HEK293T (cell line): ENCODE measurements around the gene PDXP.

Experiments used
- BHLHE40 ChIP-seq: fragments of 450-650 bp; IDR thresholded peaks from 2 replicates; pipeline ENCODE4 v1.6.1; 2016; ENCODE audit warnings: mild to moderate bottlenecking, moderate library complexity, borderline replicate concordance
- FOXK2 ChIP-seq: fragments of 450-650 bp; IDR thresholded peaks from 2 replicates; pipeline ENCODE4 v1.6.1; 2016; ENCODE audit warnings: mild to moderate bottlenecking
- FOXM1 ChIP-seq: fragments of 450-650 bp; IDR thresholded peaks from 2 replicates; pipeline ENCODE4 v1.6.1; 2017; ENCODE audit warnings: mild to moderate bottlenecking, borderline replicate concordance
- L3MBTL2 ChIP-seq: fragments of 450-650 bp; conservative IDR thresholded peaks from 2 replicates; pipeline ENCODE4 v1.6.1; 2016; ENCODE audit warnings: mild to moderate bottlenecking
- SUZ12 ChIP-seq: fragments of 450-650 bp; IDR thresholded peaks from 2 replicates; pipeline ENCODE4 v1.6.1; 2016; ENCODE audit warnings: mild to moderate bottlenecking
- TF ChIP-seq, protein P1 (sequence below): fragments of 450-650 bp; IDR thresholded peaks from 2 replicates; pipeline ENCODE4 v1.6.1; 2016

DNA sequence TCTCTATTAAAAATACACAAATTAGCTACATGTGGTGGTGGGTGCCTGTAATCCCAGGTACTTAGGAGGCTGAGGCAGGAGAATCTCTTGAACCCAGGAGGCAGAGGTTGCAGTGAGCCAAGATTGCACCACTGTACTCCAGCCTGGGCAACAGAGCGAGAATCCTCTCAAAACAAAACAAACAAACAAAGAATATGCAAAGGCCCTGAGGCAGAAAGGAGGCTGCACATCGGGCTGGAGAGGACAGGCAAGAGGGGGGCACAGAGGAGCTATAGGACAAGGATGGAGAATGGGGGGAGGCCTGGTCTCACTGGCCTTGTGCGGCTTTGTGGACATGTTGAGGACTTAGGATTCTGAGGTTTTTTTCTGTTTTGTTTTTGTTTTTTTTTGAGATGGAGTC is 46.7 kb downstream of the PDXP start:
- TF ChIP-seq SUZ12 (no peak), L3MBTL2 (no peak), BHLHE40 (no peak), FOXK2 (no peak), FOXM1 (no peak)
- TF ChIP-seq, protein P1, sequence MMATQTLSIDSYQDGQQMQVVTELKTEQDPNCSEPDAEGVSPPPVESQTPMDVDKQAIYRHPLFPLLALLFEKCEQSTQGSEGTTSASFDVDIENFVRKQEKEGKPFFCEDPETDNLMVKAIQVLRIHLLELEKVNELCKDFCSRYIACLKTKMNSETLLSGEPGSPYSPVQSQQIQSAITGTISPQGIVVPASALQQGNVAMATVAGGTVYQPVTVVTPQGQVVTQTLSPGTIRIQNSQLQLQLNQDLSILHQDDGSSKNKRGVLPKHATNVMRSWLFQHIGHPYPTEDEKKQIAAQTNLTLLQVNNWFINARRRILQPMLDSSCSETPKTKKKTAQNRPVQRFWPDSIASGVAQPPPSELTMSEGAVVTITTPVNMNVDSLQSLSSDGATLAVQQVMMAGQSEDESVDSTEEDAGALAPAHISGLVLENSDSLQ: no peak
